ENCODE measurements around the gene CBX4.
"Not testable (repeated sequence)": the region's sequence is repeated elsewhere in the genome, so short reads cannot be mapped to it uniquely, and the experiment has no call there.

CBX4 gene

GRCh38 chr17:79859676-79860615 lies 20.7 kb upstream of the CBX4 start:
- DNase-seq (ENCODE audit: low read depth): no peak

DNA sequence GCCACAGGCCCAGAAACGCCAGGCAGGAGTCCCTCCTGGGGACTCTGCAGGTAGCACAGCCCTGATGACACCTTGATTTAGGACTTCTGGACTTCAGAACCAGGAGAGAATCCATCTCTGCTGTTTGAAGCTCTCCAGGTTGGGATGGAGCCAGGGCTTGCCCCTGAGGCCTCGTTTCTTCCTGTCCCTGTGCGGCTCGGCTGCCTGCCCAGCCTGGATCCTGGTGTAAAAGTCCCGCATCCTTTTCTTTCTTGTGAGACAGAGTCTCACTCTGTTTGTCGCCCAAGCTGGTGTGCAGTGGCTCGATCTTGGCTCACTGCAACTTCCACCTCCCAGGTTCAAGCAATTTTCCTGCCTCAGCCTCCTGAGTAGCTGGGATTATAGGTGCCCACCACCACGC lies 17.9 kb upstream of the CBX4 start:
- DNase-seq (ENCODE audit: low read depth): no peak

GRCh38 chr17:79855331-79856124 lies 16.3 kb upstream of the CBX4 start:
- no peak for DNase-seq (ENCODE audit: low read depth)

- no peak for DNase-seq (ENCODE audit: low read depth)
Observed at GRCh38 chr17:79854080-79855060, 15.1 kb upstream of the CBX4 start.

GRCh38 chr17:79853168-79853567 lies 13.9 kb upstream of the CBX4 start:
- DNase-seq (ENCODE audit: low read depth): not testable (repeated sequence)

GRCh38 chr17:79852748-79853147 lies 13.5 kb upstream of the CBX4 start:
- no peak for DNase-seq (ENCODE audit: low read depth)

- no peak for DNase-seq (ENCODE audit: low read depth)
Observed at GRCh38 chr17:79851461-79851817, 12.2 kb upstream of the CBX4 start.

- DNase-seq (ENCODE audit: low read depth): no peak
Observed at GRCh38 chr17:79850571-79851460, 11.6 kb upstream of the CBX4 start.

GRCh38 chr17:79849953-79850352 lies 10.7 kb upstream of the CBX4 start:
- no peak for DNase-seq (ENCODE audit: low read depth)

DNA sequence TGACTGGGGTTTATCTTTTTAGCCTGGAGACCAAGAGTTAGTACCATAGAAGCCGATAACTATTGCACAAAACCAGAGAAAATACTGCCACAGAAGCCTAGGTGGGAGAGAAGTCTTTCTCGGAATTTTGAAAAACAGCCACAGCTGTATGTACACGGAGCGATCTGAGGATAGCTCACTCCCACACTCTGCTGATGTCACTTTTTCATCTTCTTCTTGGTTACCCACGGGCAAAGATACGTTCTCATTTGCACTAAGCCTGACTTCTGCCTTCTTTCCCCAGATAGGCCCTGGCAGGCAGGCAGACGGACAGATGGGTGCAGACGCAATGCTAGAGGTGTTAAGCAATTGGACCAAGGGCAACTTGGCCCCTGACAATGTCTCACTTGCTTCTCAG lies 9.1 kb upstream of the CBX4 start:
- DNase-seq (ENCODE audit: low read depth): no peak

GRCh38 chr17:79847698-79848369 lies 8.6 kb upstream of the CBX4 start:
- no peak for DNase-seq (ENCODE audit: low read depth)

DNA sequence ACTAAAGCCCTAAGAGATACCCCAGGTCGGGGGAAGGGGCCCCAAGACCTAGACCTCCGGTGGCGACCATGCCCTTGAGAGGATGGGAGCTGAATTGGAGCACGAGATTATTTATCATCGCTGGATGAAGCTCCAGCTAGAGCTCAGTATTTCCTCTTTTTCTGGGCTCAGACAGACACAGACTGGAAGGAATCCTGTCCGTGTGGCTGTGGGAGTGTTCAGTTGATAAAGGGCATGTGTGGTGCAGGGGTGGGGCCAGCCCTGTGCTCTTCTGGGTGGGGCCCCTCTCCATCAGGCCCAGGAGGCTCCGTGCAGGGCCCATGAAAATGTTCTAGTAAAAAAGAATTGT lies 6.3 kb upstream of the CBX4 start:
- DNase-seq (ENCODE audit: low read depth): no peak

DNA sequence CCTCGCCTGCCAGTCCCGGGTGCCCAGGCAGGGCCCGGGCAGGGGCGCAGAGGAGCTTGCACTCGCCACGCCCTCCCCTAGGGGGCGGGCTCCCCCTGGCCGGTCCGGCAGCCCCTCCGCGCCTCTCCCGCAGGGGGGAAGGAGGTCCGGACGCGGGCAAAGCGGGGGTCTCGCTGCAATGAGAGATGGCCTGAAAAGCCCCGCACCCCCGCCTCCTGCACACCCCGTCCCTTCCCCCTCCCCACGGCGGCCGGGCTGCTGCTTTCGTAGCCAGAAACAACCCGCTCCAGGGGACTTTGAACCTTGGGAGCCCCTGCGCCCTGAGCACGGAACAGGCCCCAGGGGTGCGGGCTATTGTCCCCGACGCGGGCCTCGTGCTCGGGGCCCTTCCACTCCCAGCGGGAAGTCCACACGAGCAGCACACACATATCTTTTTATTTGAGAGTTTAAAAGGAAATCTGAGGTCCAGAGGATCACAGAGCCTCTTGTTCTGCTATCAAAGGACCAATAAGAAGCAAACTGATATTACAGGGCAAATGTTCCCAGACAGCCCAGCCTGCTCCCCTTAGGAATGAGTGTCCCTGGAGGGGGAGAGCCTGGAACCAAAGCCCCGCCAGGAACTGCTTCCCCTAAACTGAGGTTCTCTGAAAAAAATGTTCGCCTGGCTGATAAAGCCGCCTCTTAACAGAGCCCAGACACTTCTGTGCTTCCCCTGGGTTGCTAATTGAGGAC lies 5.8 kb upstream of the CBX4 start:
- no peak for DNase-seq (ENCODE audit: low read depth)

DNA sequence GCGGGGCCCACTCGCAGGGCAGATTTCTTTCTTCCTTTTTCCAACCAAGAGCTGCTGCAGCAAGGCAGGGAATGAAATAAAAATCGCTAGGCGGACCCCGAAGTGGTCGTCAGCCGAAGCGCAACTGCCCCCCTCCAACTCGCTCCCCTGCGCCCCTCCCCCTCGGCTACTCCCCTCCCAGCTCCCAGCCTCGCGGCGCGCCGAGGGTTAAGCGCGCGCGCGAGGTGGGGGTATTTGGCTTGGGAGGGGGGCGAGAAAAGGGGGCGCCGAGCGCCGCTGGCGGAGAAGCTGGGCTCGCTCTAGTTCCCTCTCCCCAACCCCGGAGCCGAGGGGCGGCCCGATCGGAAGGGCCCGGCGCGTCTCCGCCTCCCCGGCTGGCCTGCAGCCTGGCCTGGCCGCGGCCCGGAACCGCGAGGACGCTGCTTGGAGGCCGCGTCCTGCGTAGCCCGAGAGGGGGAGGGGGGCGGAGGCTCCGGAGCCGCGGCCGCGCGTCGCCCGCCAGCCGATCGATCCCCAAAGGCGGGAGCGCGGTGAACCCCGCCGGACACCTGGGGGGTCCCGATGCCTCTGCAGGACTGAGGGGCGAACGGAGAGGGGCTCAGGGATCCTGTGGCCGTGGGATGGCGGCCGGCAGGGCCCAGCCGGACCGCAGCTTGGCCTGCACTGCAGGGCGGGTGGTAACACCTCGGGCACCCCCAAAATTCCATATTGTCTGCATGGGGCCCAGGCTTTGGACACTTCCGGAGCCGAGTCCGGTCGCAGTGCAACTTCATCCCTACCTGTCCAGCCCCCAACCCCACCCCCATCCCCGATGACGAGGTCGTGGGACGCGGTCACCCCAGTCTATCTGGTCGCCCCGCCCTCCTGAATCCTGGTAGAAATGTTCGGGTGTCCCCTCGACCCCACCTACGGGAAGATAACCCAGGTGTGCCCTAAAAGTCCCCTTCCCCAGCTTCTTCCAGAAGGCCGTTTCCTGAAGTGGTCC lies 4.9 kb upstream of the CBX4 start:
- peak; percentile 72 for DNase-seq (ENCODE audit: low read depth)

DNA sequence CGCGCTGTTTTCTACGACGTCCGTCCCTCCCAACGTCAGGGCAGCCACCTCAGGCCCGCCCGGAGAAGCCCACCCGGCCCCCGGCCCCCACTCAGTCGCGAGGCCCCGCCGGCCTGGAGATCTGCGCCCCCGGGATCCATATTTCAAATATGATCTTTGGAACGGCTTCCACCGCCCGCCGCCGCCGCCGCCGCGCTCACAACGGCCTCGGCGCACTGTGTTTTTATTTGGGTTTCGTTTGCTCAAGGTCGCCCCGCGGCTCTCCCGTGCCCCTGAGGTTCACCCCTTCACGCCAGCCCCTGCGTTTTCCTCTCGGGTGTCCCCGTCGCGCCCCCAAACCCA lies 4.2 kb upstream of the CBX4 start:
- no peak for DNase-seq (ENCODE audit: low read depth)

DNA sequence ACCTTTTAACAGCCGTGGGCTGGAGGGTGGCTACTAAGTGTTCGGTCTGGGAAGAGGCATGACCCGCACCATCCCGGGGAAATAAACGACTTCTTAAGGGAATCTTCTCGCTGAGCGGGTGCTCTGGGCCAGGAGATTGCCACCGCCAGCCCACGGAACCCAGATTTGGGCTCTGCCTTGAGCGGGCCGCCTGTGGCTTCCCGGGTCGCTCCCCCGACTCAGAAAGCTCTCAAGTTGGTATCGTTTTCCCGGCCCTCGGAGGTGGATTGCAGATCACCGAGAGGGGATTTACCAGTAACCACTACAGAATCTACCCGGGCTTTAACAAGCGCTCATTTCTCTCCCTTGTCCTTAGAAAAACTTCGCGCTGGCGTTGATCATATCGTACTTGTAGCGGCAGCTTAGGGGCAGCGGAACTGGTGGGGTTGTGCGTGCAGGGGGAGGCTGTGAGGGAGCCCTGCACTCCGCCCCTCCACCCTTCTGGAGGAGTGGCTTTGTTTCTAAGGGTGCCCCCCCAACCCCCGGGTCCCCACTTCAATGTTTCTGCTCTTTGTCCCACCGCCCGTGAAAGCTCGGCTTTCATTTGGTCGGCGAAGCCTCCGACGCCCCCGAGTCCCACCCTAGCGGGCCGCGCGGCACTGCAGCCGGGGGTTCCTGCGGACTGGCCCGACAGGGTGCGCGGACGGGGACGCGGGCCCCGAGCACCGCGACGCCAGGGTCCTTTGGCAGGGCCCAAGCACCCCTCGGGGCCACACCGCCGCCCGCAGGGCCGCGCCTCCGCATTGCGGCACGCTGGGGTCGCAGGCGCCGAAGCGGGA lies 3.6 kb upstream of the CBX4 start:
- no peak for DNase-seq (ENCODE audit: low read depth)

DNA sequence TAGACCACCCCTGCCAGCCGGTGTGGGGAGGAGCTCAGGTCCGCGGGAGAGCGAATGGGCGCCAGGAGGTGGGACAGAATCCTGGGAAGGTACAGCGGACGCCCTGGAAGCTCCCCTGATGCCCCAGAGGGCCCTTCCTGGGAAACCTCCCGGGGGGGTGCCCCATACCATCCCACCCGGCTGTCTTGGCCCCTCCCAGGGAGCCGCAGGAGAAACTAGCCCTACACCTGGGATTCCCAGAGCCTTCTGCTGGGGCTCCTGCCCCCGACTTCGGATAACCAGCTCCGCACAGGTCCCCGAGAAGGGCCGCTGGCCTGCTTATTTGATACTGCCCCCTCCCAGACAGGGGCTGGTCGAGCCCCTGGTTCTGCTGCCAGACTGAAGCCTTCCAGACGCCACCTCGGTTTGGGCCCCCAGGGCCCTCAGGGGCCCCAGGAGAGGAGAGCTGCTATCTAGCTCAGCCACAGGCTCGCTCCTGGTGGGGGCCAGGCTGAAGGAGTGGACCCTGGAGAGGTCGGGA lies 3.0 kb upstream of the CBX4 start:
- no peak for DNase-seq (ENCODE audit: low read depth)
